ENCODE data around the gene PCNX2. TPM values are rescaled to one million over a fixed set of nuclear protein-coding genes. Genes with fewer than 3 reads are reported as not detected.

The PCNX2 gene
- total RNA-seq, 1 donor from 2014 or later = 49.8 TPM

DNA sequence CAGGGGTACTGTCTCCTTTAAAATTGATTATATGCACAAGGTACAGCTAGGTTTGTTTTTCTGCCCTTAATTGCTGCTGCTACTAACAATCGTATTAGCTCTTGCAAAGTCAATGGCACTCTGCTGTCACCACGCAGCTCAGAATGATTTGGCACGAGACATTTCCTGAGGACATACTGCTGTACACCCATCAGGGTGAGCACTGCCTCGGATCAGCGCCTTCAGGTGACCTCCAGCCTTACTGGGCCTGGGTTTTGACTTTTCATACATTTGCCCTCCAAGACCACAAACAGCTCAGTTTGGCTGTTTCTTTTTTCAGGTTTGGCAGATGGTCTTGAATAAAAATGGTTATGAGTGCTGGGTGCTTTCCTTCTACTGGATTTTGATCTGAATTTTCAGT is 234.3 kb downstream of the PCNX2 start:
- DNase-seq (ENCODE audit: low spot score) = no peak

GRCh38 chr1:233060461-233060994 is 235.0 kb downstream of the PCNX2 start:
- DNase-seq (ENCODE audit: low spot score) = no peak

DNA sequence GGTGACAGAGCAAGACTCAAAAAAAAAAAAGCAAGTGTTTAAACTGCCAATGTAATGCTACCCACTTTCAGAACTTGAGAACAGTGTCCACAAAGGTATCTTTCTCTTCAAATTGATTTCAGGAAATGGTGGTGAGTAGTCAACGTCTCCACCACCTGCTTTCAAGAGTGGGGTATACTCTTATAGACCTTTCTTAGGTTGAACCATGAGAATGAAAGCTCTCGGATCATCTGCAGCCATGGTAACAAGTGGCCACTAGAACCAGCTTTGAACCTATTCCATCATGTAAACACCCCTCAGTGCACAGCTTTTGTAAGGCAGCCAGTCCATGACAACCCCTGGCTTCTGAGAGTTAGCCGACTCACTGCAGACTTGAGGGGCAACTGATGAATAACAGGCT is 237.7 kb downstream of the PCNX2 start:
- DNase-seq (ENCODE audit: low spot score) = no peak

DNA sequence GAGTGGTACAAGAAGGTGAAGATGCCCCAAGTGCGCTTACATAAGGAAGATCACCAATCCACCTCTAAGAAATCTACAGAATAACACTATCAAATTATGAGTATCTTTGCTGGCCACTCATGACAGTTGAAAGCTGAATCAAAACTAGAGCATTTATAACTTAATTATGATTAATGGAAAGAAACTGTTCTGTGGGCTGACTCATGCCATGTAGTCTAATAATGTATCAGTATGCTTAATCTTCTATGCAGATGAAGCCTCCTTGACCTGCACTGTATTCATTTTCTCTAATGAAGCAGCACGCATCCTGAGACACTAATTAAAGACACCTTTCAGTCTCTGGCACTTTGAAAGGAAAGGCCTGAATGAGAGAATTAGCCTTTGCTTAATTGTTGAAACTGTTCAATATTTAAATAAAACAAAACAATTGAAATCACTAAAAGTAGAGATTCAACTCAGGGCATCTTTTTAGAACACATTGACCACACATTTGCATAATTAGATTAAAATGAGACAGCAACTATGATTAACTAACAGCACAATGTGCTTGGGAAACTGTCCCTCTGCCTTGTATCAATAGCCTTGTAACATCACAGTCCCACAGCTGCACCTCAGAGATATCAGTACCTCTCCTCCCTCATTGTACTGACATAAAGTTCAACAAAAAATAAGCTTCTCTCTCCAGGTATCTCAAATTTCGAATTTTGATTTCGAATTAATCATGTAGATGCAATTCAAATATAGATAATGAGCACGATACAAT is 239.5 kb downstream of the PCNX2 start:
- DNase-seq (ENCODE audit: low spot score) = no peak

DNA sequence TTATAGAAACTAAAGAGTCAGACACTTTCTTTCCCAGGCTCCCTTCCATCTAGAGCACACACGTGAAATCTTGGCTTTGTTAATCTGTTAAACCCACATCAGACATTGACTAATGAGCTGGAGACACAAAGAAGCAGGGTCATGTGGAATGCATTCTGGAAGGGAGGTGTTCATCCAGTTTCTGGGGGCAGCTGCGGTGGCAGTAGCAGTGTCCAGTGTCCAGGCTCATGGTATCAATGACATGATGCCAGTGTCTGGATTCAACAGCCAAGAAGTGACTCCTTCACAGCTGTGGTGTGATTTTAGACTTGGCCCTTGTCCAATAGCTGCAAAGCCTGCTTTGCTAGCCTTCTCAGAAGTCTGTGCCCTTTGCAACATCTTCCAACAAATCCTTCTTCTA is 249.9 kb downstream of the PCNX2 start:
- no peak for DNase-seq (ENCODE audit: low spot score)

DNA sequence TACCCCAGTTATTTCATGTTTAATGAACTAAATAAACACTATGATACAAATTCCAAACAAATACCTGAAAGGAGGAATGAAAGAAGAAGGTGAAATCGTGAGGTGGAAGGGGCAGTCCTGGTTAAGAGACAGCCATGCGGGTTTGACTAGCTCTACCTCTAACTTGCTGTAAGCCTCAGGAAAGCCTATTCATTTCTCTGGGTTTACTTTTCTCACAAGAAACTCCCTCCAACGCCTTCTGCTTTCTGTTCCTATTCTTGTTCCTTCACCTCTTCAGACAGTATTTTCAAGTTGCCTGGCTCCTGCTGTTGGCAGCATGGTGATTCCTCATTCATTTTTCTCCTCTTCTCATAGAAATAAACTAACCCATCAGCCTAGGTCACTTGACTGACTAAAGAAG is 252.7 kb downstream of the PCNX2 start:
- DNase-seq (ENCODE audit: low spot score) = no peak

DNA sequence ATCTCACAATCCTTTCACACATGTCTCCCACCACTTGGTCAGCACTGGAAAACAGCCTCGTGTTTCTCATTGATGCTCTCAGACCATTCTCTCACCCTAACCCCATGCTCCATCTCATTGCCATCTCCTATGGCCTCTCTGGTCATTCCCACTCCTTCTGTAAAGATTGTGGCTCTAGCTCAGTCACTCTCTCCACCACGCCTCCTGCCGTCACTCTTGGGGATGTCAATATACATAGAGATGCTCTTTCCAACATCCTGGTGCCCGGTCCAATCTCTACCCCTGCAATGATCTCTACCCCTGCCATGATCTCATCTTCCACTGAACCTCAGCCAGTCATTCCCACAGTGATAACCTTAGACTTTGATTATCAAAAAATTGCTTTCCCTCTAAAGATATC is 255.0 kb downstream of the PCNX2 start:
- no peak for DNase-seq (ENCODE audit: low spot score)

GRCh38 chr1:233038581-233038980 is 256.9 kb downstream of the PCNX2 start:
- DNase-seq (ENCODE audit: low spot score) = no peak

DNA sequence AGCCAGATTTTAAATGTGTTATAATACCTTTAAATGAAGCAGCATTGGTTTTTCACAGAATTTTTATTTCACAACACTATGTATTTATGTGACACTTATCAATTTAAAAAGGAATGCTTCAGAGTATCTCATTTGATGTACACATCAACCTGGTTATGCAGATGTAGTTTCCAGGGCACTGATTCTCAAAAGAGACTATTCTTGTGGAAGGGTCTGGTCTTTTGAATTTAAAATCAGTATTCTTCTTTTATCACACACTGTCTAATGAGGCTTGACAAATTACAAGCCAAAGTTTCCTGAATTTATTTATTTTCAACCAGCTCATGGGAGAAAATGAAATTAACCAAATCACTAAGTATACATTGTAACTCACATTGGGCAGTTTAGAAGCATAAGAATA is 257.7 kb downstream of the PCNX2 start:
- no peak for DNase-seq (ENCODE audit: low spot score)

DNA sequence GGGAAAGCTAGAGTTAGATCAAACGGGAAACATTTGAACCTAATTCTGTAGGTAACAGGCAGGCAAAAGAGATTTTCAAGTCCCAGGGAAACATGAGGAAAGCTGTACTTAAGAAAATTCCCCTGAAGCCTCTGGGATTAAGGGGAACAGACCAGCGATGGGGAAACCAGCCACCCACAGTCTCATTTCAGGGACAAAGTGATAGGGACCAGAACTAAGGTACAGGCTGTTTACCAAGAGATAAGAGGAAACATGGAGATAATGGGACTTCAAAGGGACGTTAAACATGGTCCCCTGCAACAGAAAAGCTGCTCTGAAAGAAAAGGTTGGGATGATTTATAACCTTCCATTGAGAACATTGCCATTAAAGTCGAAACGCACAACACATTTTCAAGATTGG is 260.7 kb downstream of the PCNX2 start:
- no peak for DNase-seq (ENCODE audit: low spot score)

- DNase-seq (ENCODE audit: low spot score) = no peak
These were observed 262.2 kb downstream of the PCNX2 start for GRCh38 chr1:233033361-233033760.

DNA sequence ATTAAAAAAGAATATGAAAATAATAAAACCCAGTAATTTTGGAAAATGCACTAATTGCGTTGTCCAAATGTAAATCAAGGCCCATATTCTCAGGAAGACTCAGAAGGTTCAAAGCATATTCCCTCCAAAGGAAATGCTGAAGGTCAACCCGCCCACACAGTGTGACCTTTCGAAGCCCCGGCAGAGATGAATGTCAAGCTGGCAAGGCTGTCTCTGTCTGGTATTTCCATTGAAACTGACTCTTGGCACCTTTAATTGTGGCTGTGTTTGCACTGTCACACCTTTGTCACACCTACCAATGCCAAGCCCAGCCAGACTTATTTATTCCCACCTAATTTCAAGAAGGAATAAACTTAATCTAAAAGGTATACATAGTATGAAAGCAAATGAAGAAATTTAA is 262.6 kb downstream of the PCNX2 start:
- DNase-seq (ENCODE audit: low spot score) = no peak

DNA sequence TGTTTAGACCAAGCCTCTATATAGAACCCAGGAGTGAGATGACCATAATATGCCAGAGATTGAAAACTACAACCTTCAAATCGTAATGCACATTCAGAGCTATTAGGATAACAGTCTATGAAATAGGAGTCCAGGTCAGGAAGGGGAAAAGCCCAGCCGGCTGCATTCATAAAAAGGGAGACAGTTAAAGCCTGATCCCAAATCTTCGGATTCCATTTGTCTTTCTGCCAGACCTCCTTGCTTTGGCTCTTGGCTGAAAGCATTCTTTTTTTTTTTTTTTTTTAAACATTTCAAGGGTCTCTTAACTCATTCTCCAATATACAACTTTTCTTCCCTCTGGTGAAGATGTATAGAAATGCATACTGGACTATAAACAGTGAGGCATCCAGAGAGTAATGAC is 264.0 kb downstream of the PCNX2 start:
- no peak for DNase-seq (ENCODE audit: low spot score)

- DNase-seq (ENCODE audit: low spot score) = no peak
These were observed 268.5 kb downstream of the PCNX2 start for GRCh38 chr1:233027046-233027445.

GRCh38 chr1:233025567-233025966 is 270.0 kb downstream of the PCNX2 start:
- DNase-seq (ENCODE audit: low spot score) = no peak

DNA sequence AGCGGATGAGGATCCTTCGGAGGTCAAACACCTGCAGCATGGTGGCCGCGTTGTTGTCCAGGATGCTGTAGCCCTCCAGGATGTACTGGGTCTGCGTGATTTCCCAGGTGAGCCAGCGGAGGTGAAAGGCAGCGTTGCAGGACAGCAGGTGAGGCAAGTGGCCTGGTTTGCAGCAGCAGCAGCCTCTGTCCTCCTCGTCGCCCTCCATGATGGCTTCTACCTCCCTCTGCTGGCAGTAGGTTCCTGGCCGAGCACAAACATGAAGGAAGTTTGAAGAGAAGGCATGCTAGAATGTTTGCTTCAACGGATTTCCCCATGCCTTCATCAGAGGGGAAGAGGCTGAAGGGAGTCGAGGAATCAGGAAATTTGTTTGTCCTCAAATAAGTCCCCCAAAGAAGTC is 270.4 kb downstream of the PCNX2 start:
- peak; percentile 63 for DNase-seq (ENCODE audit: low spot score)

GRCh38 chr1:233024199-233024598 is 271.3 kb downstream of the PCNX2 start:
- DNase-seq (ENCODE audit: low spot score) = no peak

GRCh38 chr1:233022246-233022645 is 273.3 kb downstream of the PCNX2 start:
- no peak for DNase-seq (ENCODE audit: low spot score)

GRCh38 chr1:233020426-233020825 is 275.1 kb downstream of the PCNX2 start:
- no peak for DNase-seq (ENCODE audit: low spot score)

DNA sequence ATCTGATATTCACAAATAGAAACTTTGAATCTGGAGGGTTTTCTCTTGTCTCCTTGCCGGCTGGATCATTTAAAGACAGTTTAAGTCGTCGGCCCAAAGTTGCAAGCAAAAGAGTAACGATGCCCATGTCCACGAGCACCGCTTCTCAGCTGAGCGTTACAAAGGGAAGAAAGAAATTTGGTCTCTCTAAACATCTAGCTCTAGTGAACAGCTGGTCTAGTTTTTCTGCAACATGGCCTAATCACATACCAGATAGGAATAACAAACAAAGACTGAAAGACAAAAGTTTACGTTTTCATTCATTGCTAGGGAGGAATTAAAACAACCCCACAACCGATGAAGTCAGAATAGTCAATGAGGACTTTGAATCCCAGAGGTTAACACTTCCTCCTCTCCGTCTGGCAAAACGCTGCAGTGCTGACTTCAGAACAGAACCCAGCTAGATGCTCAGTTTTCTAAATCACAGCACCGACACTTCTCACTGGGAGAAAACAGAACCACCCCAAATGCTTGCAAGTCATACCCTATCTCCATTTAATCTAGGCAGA is 275.7 kb downstream of the PCNX2 start:
- no peak for DNase-seq (ENCODE audit: low spot score)

GRCh38 chr1:233019083-233019482 is 276.4 kb downstream of the PCNX2 start:
- DNase-seq (ENCODE audit: low spot score) = no peak

DNA sequence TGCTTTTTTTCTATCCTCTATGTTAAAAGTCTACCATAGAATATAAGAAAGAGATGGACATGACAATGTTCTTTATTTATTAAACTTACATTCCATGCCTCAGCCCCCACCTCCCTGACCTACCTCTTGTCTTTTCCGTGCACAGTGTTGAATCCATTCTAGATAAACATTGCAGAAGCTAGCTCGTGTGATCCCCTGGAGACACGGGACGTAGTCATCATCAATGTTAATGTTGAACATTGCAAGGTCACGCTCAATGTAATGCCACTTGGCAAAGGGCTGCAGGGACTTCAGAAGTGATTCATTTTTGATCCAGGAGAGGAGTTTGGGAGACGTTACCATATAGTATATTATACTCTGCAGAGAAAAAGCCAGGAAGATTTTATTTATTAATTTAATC is 278.7 kb downstream of the PCNX2 start:
- DNase-seq (ENCODE audit: low spot score) = no peak

- DNase-seq (ENCODE audit: low spot score) = no peak
These were observed 279.6 kb downstream of the PCNX2 start for GRCh38 chr1:233015965-233016364.

DNA sequence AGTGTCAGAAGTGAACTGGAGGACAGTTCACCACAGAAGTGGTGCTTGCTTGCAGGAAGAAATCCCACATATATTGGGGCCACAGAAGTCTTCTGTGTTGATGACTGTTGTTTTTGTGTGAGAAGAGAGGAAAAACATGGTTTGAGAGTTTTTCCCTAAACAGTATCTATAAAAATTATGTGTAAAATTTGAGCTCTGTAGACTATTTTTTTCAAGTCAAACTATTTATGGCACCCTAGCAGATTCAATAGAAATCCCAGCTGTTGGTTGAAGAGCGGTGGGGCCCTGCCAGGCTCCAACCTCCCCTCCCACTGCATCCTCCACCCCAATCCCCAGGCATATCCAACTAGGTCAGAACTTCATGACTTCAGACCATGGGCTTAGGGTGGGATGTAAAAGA is 283.5 kb downstream of the PCNX2 start:
- no peak for DNase-seq (ENCODE audit: low spot score)
